ENCODE measurements around the gene TMEM129. TPM values are rescaled to one million over a fixed set of nuclear protein-coding genes. Genes with fewer than 3 reads are reported as not detected.

TMEM129 gene
- total RNA-seq, 1 experiment from 2014 or later: 41.2 TPM

- TF ChIP-seq CTCF (conservative IDR thresholded peaks at IDR 0.05) (no peak), EZH2 (IDR thresholded peaks at IDR 0.05; ENCODE audit: low read depth) (no peak)
- H3K79me2 ChIP-seq (ENCODE audit: low read depth): peaks cover 82% of the 10 kb centered on the region
- ChIA-PET POLR2A (ENCODE audit: unreplicated experiment) (no interaction called here), CTCF (no interaction called here)
- H3K27ac ChIP-seq: no peak overlapping the region
- H3K36me3 ChIP-seq (ENCODE audit: low read depth): no peaks in the 10 kb centered on the region
- H3K4me3 ChIP-seq: no peak overlapping the region
- no TSS peak for BruUV-seq (replicated peaks)
- intact Hi-C loops (cut with micrococcal nuclease; ENCODE audit: unreplicated experiment): no loop called here
- H4K20me1 ChIP-seq (ENCODE audit: insufficient read depth): peaks cover 32% of the 10 kb centered on the region; the same call in 1 of the 2 replicates
- H3K9me3 ChIP-seq (ENCODE audit: insufficient read depth, low read depth): no peaks in the 10 kb centered on the region
- no peak overlapping the region for H2AFZ ChIP-seq
- H3K4me1 ChIP-seq (replicated peaks; ENCODE audit: insufficient read depth): peaks cover 22% of the 10 kb centered on the region
- no peaks in the 10 kb centered on the region for H3K9me2 ChIP-seq (ENCODE audit: insufficient read depth)
- H3K4me2 ChIP-seq: no peak overlapping the region
- H3K27me3 ChIP-seq (ENCODE audit: insufficient read depth, low read depth): no peaks in the 10 kb centered on the region
- peaks cover 41% of the 10 kb centered on the region; the same call in 1 of the 2 replicates for H3F3A ChIP-seq (ENCODE audit: insufficient read depth, low read depth)
- no peak for DNase-seq
These were observed 3.7 kb downstream of the TMEM129 start for GRCh38 chr4:1717129-1718094.

- Histone ChIP-seq H3K79me2 (ENCODE audit: low read depth) (peaks cover 78% of the 10 kb centered on the region), H3K9me2 (ENCODE audit: insufficient read depth) (no peaks in the 10 kb centered on the region), H3K36me3 (ENCODE audit: low read depth) (no peaks in the 10 kb centered on the region), H3K4me1 (replicated peaks; ENCODE audit: insufficient read depth) (peaks cover 20% of the 10 kb centered on the region), H3F3A (ENCODE audit: insufficient read depth, low read depth) (peaks cover 41% of the 10 kb centered on the region; the same call in 1 of the 2 replicates), H4K20me1 (ENCODE audit: insufficient read depth) (peaks cover 32% of the 10 kb centered on the region; the same call in 1 of the 2 replicates), H3K27me3 (ENCODE audit: insufficient read depth, low read depth) (no peaks in the 10 kb centered on the region), H3K4me2 (no peak overlapping the region), H3K4me3 (no peak overlapping the region), H2AFZ (no peak overlapping the region), H3K9me3 (ENCODE audit: insufficient read depth, low read depth) (no peaks in the 10 kb centered on the region), H3K27ac (no peak overlapping the region)
- intact Hi-C loops (cut with micrococcal nuclease; ENCODE audit: unreplicated experiment): no loop called here
- DNase-seq: no peak
- POLR2A ChIA-PET (ENCODE audit: unreplicated experiment): no interaction called here
- TF ChIP-seq CTCF (conservative IDR thresholded peaks at IDR 0.05): no peak
- no peak for TF ChIP-seq EZH2 (IDR thresholded peaks at IDR 0.05; ENCODE audit: low read depth)
- BruUV-seq (replicated peaks): no TSS peak
- CTCF ChIA-PET: no interaction called here
These were observed 4.8 kb downstream of the TMEM129 start for GRCh38 chr4:1716065-1716945.

GRCh38 chr4:1715002-1715758, 5.9 kb downstream of the TMEM129 start:
- no TSS peak for BruUV-seq (replicated peaks)
- Histone ChIP-seq H3K9me3 (ENCODE audit: insufficient read depth, low read depth) (no peaks in the 10 kb centered on the region), H3K4me3 (no peak overlapping the region), H3K9me2 (ENCODE audit: insufficient read depth) (no peaks in the 10 kb centered on the region), H3K4me1 (replicated peaks; ENCODE audit: insufficient read depth) (peaks cover 26% of the 10 kb centered on the region), H3K27ac (no peak overlapping the region), H3K27me3 (ENCODE audit: insufficient read depth, low read depth) (no peaks in the 10 kb centered on the region), H2AFZ (no peak overlapping the region), H3K4me2 (no peak overlapping the region), H4K20me1 (ENCODE audit: insufficient read depth) (peaks cover 37% of the 10 kb centered on the region), H3F3A (ENCODE audit: insufficient read depth, low read depth) (peaks cover 41% of the 10 kb centered on the region; the same call in 1 of the 2 replicates), H3K79me2 (ENCODE audit: low read depth) (peaks cover 86% of the 10 kb centered on the region), H3K36me3 (ENCODE audit: low read depth) (no peaks in the 10 kb centered on the region)
- TF ChIP-seq EZH2 (IDR thresholded peaks at IDR 0.05; ENCODE audit: low read depth): no peak
- TF ChIP-seq CTCF (conservative IDR thresholded peaks at IDR 0.05): no peak
- no peak for DNase-seq
- intact Hi-C loops (cut with micrococcal nuclease; ENCODE audit: unreplicated experiment): no loop called here
- POLR2A ChIA-PET (ENCODE audit: unreplicated experiment): no interaction called here
- CTCF ChIA-PET: no interaction called here

All from PC-9 (cell line).